ENCODE measurements around the gene IPO8.

- TF ChIP-seq CTCF (IDR thresholded peaks at IDR 0.05 in 4 of 5, conservative IDR thresholded peaks at IDR 0.05 in 1 of 5) = no peak
- no peak for TF ChIP-seq POLR2A (IDR thresholded peaks at IDR 0.05)
These were observed 81.6 kb downstream of the IPO8 start for GRCh38 chr12:30614031-30614430.

All from gastrocnemius medialis (tissue), 4 donors.